ENCODE measurements around the gene ANKAR. TPM values are rescaled to one million over a fixed set of nuclear protein-coding genes. Genes with fewer than 3 reads are reported as not detected.
A peak's percentile ranks its signal among the peaks of the same experiment; 100 is the strongest.
"Not testable (repeated sequence)": the region's sequence is repeated elsewhere in the genome, so short reads cannot be mapped to it uniquely, and the experiment has no call there.

Gene ANKAR
- total and polyA plus RNA-seq, 9 of the 15 experiments (the other 6 are each of a cell fraction or from before 2014, with no cell fraction given) = 0.04 to 0.52 (median 0.39) TPM

- ChIA-PET POLR2A (no interaction called here), CTCF (ENCODE audit: low intra/inter-chr PET ratio) (no interaction called here)
- Histone ChIP-seq H3K9ac (ENCODE audit: insufficient read depth in 1 of 2, low read depth in 2 of 2, low read length in 2 of 2) (no peak overlapping the region), H3K79me2 (ENCODE audit: control insufficient read depth, insufficient read depth, low read length) (no peaks in the 10 kb centered on the region), H3K9me1 (ENCODE audit: control insufficient read depth, insufficient read depth, low read length) (no peaks in the 10 kb centered on the region), H3K9me3 (replicated peaks; ENCODE audit: control insufficient read depth, insufficient read depth, low read depth, low read length) (no peaks in the 10 kb centered on the region; the same call in 1 of the 2 replicates), H3K4me1 (replicated peaks in 1 of 2; ENCODE audit: control insufficient read depth in 2 of 2, insufficient read depth in 2 of 2, low read length in 2 of 2) (no peaks in the 10 kb centered on the region), H4K20me1 (replicated peaks; ENCODE audit: control insufficient read depth, insufficient read depth, low read length) (no peaks in the 10 kb centered on the region), H3K4me3 (no peak overlapping the region), H3K36me3 (ENCODE audit: control insufficient read depth, insufficient read depth, low read length) (no peaks in the 10 kb centered on the region), H3K27ac (ENCODE audit: extremely low read depth, low read depth, low read length) (no peak overlapping the region), H3K27me3 (ENCODE audit: control insufficient read depth in 2 of 2, insufficient read depth in 2 of 2, low read length in 2 of 2) (no peaks in the 10 kb centered on the region), H2AFZ (ENCODE audit: low read depth, low read length) (no peak overlapping the region), H3K4me2 (ENCODE audit: insufficient read depth, low read length) (no peak overlapping the region)
- intact Hi-C loops (cut with micrococcal nuclease) (no loop called here), in situ Hi-C loops (cut with MboI) (no loop called here)
- DNase-seq (ENCODE audit: extremely low read depth in 1 of 4, low spot score in 3 of 4) = no peak
- ATAC-seq = no peak
- no TSS peak for BruUV-seq (replicated peaks)
- FAIRE-seq = no peak
- no peak for TF ChIP-seq CEBPG (CRISPR knock-in tag; IDR thresholded peaks at IDR 0.05)
- TF ChIP-seq CEBPG (tag; conservative IDR thresholded peaks at IDR 0.05 in 1 of 2, IDR thresholded peaks at IDR 0.05 in 1 of 2) = peak in 1 of 2 experiments; percentile 59; a peak in 1 of 4 replicates
- no peak for TF ChIP-seq ZNF830 (CRISPR knock-in tag; IDR thresholded peaks at IDR 0.05)
- 0 out of 2 replicates have a peak, but pooled peaks have one; percentile 46 for TF ChIP-seq CEBPB (tag; IDR thresholded peaks at IDR 0.05)
- TF ChIP-seq ERF (CRISPR knock-in tag; IDR thresholded peaks at IDR 0.05) = no peak
- TF ChIP-seq BCLAF1 (IDR thresholded peaks at IDR 0.05; ENCODE audit: borderline replicate concordance in 1 of 2, control insufficient read depth in 1 of 2, low read depth in 2 of 2, low read length in 1 of 2) = no peak
Observed at GRCh38 chr2:189651284-189651683, 23.2 kb upstream of the ANKAR start.

- H3K4me3 ChIP-seq; H3K9me1 ChIP-seq (ENCODE audit: control insufficient read depth, insufficient read depth, low read length); H3K27ac ChIP-seq (ENCODE audit: extremely low read depth, low read depth, low read length); intact Hi-C loops (cut with micrococcal nuclease); ATAC-seq; H3K4me1 ChIP-seq (replicated peaks in 1 of 2; ENCODE audit: control insufficient read depth in 2 of 2, insufficient read depth in 2 of 2, low read length in 2 of 2); DNase-seq (ENCODE audit: extremely low read depth in 1 of 4, low spot score in 3 of 4); H3K27me3 ChIP-seq (ENCODE audit: control insufficient read depth in 2 of 2, insufficient read depth in 2 of 2, low read length in 2 of 2); H3K4me2 ChIP-seq (ENCODE audit: insufficient read depth, low read length); H2AFZ ChIP-seq (ENCODE audit: low read depth, low read length); H3K9me3 ChIP-seq (replicated peaks; ENCODE audit: control insufficient read depth, insufficient read depth, low read depth, low read length); H3K36me3 ChIP-seq (ENCODE audit: control insufficient read depth, insufficient read depth, low read length); CTCF ChIA-PET (ENCODE audit: low intra/inter-chr PET ratio); H3K9ac ChIP-seq (ENCODE audit: insufficient read depth in 1 of 2, low read depth in 2 of 2, low read length in 2 of 2); H3K79me2 ChIP-seq (ENCODE audit: control insufficient read depth, insufficient read depth, low read length); BruUV-seq (replicated peaks); in situ Hi-C loops (cut with MboI); POLR2A ChIA-PET; FAIRE-seq; H4K20me1 ChIP-seq (replicated peaks; ENCODE audit: control insufficient read depth, insufficient read depth, low read length): not testable (repeated sequence)
- WGBS (ENCODE audit: insufficient coverage, low coverage, missing lambda C conversion rate) = 100% methylated on average over 2 of the region's 29 CpGs
Observed at GRCh38 chr2:189653464-189653863, 21.0 kb upstream of the ANKAR start.

All from K562 (cell line).